ENCODE results near the gene ICOSLG. TPM values are rescaled to one million over a fixed set of nuclear protein-coding genes. Genes with fewer than 3 reads are reported as not detected.
"Not testable (repeated sequence)": the region's sequence is repeated elsewhere in the genome, so short reads cannot be mapped to it uniquely, and the experiment has no call there.

Gene ICOSLG
- 5.4 and 6.0 TPM in 2 replicates for total RNA-seq

GRCh38 chr21:44240842-44241241 is at the start of gene ICOSLG:
TSS of gene ICOSLG (minus strand) at chr21:44240943. CDS start at chr21:44240817, 126 bp downstream.
- H3K4me3 Mint-ChIP-seq (ENCODE audit: low read depth); H3K9me3 Mint-ChIP-seq; DNase-seq (ENCODE audit: low spot score); H3K36me3 Mint-ChIP-seq (ENCODE audit: low read depth); H3K27ac Mint-ChIP-seq; H3K27me3 Mint-ChIP-seq (ENCODE audit: low read depth); H3K4me1 Mint-ChIP-seq (ENCODE audit: low read depth); intact Hi-C loops (cut with micrococcal nuclease): not testable (repeated sequence)

- H3K27ac Mint-ChIP-seq, result no peak overlapping the region
- no peaks in the 10 kb centered on the region for H3K36me3 Mint-ChIP-seq (ENCODE audit: low read depth)
- H3K4me3 Mint-ChIP-seq (ENCODE audit: low read depth), result no peak overlapping the region
- intact Hi-C loops (cut with micrococcal nuclease), result no loop called here
- H3K27me3 Mint-ChIP-seq (ENCODE audit: low read depth), result no peaks in the 10 kb centered on the region
- no peaks in the 10 kb centered on the region for H3K9me3 Mint-ChIP-seq
- no peaks in the 10 kb centered on the region for H3K4me1 Mint-ChIP-seq (ENCODE audit: low read depth)
- no peak for DNase-seq (ENCODE audit: low spot score)
Measured at GRCh38 chr21:44289381-44290010, 48.8 kb upstream of the ICOSLG start.

- peaks cover 3% of the 10 kb centered on the region for H3K27me3 Mint-ChIP-seq (ENCODE audit: low read depth)
- no peak for DNase-seq (ENCODE audit: low spot score)
- H3K36me3 Mint-ChIP-seq (ENCODE audit: low read depth), result no peaks in the 10 kb centered on the region
- H3K9me3 Mint-ChIP-seq, result no peaks in the 10 kb centered on the region
- no peak overlapping the region for H3K4me3 Mint-ChIP-seq (ENCODE audit: low read depth)
- H3K4me1 Mint-ChIP-seq (ENCODE audit: low read depth), result no peaks in the 10 kb centered on the region
- H3K27ac Mint-ChIP-seq, result no peak overlapping the region
- intact Hi-C loops (cut with micrococcal nuclease), result no loop called here
Measured at GRCh38 chr21:44288251-44289110, 47.7 kb upstream of the ICOSLG start.

- intact Hi-C loops (cut with micrococcal nuclease), result no loop called here
- Mint-ChIP-seq H3K27ac (no peak overlapping the region), H3K27me3 (ENCODE audit: low read depth) (peaks cover 3% of the 10 kb centered on the region), H3K36me3 (ENCODE audit: low read depth) (no peaks in the 10 kb centered on the region), H3K4me1 (ENCODE audit: low read depth) (no peaks in the 10 kb centered on the region), H3K4me3 (ENCODE audit: low read depth) (no peak overlapping the region), H3K9me3 (no peaks in the 10 kb centered on the region)
- no peak for DNase-seq (ENCODE audit: low spot score)
Measured at GRCh38 chr21:44286716-44287632, 46.2 kb upstream of the ICOSLG start.

GRCh38 chr21:44286086-44286715 is 45.5 kb upstream of the ICOSLG start:
- peaks cover 3% of the 10 kb centered on the region for H3K27me3 Mint-ChIP-seq (ENCODE audit: low read depth)
- intact Hi-C loops (cut with micrococcal nuclease), result no loop called here
- no peak for DNase-seq (ENCODE audit: low spot score)
- H3K36me3 Mint-ChIP-seq (ENCODE audit: low read depth), result no peaks in the 10 kb centered on the region
- H3K4me3 Mint-ChIP-seq (ENCODE audit: low read depth), result no peak overlapping the region
- no peaks in the 10 kb centered on the region for H3K4me1 Mint-ChIP-seq (ENCODE audit: low read depth)
- no peak overlapping the region for H3K27ac Mint-ChIP-seq
- no peaks in the 10 kb centered on the region for H3K9me3 Mint-ChIP-seq

- no peaks in the 10 kb centered on the region for H3K36me3 Mint-ChIP-seq (ENCODE audit: low read depth)
- no peak within 1 kb of the TSS for H3K27ac Mint-ChIP-seq
- DNase-seq (ENCODE audit: low spot score), result no peak
- peaks cover 3% of the 10 kb centered on the region for H3K27me3 Mint-ChIP-seq (ENCODE audit: low read depth)
- H3K9me3 Mint-ChIP-seq, result no peaks in the 10 kb centered on the region
- no peaks in the 10 kb centered on the region for H3K4me1 Mint-ChIP-seq (ENCODE audit: low read depth)
- no peak within 1 kb of the TSS for H3K4me3 Mint-ChIP-seq (ENCODE audit: low read depth)
- intact Hi-C loops (cut with micrococcal nuclease), result no loop called here
Measured at GRCh38 chr21:44285138-44285992, 44.6 kb upstream of the ICOSLG start, which contains the start of gene AIRE. TSS of gene AIRE (plus strand) at chr21:44285876. CDS start at chr21:44286007, 131 bp downstream.

- no peaks in the 10 kb centered on the region for H3K36me3 Mint-ChIP-seq (ENCODE audit: low read depth)
- intact Hi-C loops (cut with micrococcal nuclease), result no loop called here
- H3K27ac Mint-ChIP-seq, result no peak overlapping the region
- H3K9me3 Mint-ChIP-seq, result no peaks in the 10 kb centered on the region
- H3K4me1 Mint-ChIP-seq (ENCODE audit: low read depth), result no peaks in the 10 kb centered on the region
- H3K4me3 Mint-ChIP-seq (ENCODE audit: low read depth), result no peak overlapping the region
- peaks cover 3% of the 10 kb centered on the region for H3K27me3 Mint-ChIP-seq (ENCODE audit: low read depth)
- no peak for DNase-seq (ENCODE audit: low spot score)
Measured at GRCh38 chr21:44283948-44284347, 43.2 kb upstream of the ICOSLG start.

- intact Hi-C loops (cut with micrococcal nuclease); H3K36me3 Mint-ChIP-seq (ENCODE audit: low read depth); DNase-seq (ENCODE audit: low spot score); H3K4me3 Mint-ChIP-seq (ENCODE audit: low read depth); H3K9me3 Mint-ChIP-seq; H3K27me3 Mint-ChIP-seq (ENCODE audit: low read depth); H3K27ac Mint-ChIP-seq; H3K4me1 Mint-ChIP-seq (ENCODE audit: low read depth): not testable (repeated sequence)
Measured at GRCh38 chr21:44283211-44283785, 42.6 kb upstream of the ICOSLG start.

GRCh38 chr21:44282370-44282769 is 41.6 kb upstream of the ICOSLG start:
- Mint-ChIP-seq H3K9me3 (no peaks in the 10 kb centered on the region), H3K27ac (no peak overlapping the region), H3K4me1 (ENCODE audit: low read depth) (no peaks in the 10 kb centered on the region), H3K36me3 (ENCODE audit: low read depth) (no peaks in the 10 kb centered on the region), H3K4me3 (ENCODE audit: low read depth) (no peak overlapping the region), H3K27me3 (ENCODE audit: low read depth) (peaks cover 6% of the 10 kb centered on the region)
- intact Hi-C loops (cut with micrococcal nuclease), result no loop called here
- no peak for DNase-seq (ENCODE audit: low spot score)

GRCh38 chr21:44281801-44282200 is 41.1 kb upstream of the ICOSLG start:
- no peaks in the 10 kb centered on the region for H3K4me1 Mint-ChIP-seq (ENCODE audit: low read depth)
- H3K4me3 Mint-ChIP-seq (ENCODE audit: low read depth), result no peak overlapping the region
- H3K36me3 Mint-ChIP-seq (ENCODE audit: low read depth), result no peaks in the 10 kb centered on the region
- no peaks in the 10 kb centered on the region for H3K9me3 Mint-ChIP-seq
- intact Hi-C loops (cut with micrococcal nuclease), result no loop called here
- DNase-seq (ENCODE audit: low spot score), result no peak
- H3K27me3 Mint-ChIP-seq (ENCODE audit: low read depth), result peaks cover 6% of the 10 kb centered on the region
- H3K27ac Mint-ChIP-seq, result no peak overlapping the region

GRCh38 chr21:44279354-44280260 is 38.9 kb upstream of the ICOSLG start:
- intact Hi-C loops (cut with micrococcal nuclease), result no loop called here
- Mint-ChIP-seq H3K27ac (no peak overlapping the region), H3K36me3 (ENCODE audit: low read depth) (no peaks in the 10 kb centered on the region), H3K4me1 (ENCODE audit: low read depth) (no peaks in the 10 kb centered on the region), H3K9me3 (no peaks in the 10 kb centered on the region), H3K27me3 (ENCODE audit: low read depth) (peaks cover 17% of the 10 kb centered on the region), H3K4me3 (ENCODE audit: low read depth) (no peak overlapping the region)
- DNase-seq (ENCODE audit: low spot score), result no peak
